ENCODE measurements around the gene KSR2.
A peak's percentile ranks its signal among the peaks of the same experiment; 100 is the strongest.
"Not testable (repeated sequence)": the region's sequence is repeated elsewhere in the genome, so short reads cannot be mapped to it uniquely, and the experiment has no call there.

KSR2 gene

GRCh38 chr12:117889098-117889497, 79.7 kb downstream of the KSR2 start:
- DNase-seq, result no peak

GRCh38 chr12:117885211-117885610, 83.6 kb downstream of the KSR2 start:
- no peak for DNase-seq

- DNase-seq, result no peak
These were observed 84.6 kb downstream of the KSR2 start for GRCh38 chr12:117884161-117884560.

- no peak for DNase-seq
These were observed 86.1 kb downstream of the KSR2 start for GRCh38 chr12:117882603-117883184.

DNA sequence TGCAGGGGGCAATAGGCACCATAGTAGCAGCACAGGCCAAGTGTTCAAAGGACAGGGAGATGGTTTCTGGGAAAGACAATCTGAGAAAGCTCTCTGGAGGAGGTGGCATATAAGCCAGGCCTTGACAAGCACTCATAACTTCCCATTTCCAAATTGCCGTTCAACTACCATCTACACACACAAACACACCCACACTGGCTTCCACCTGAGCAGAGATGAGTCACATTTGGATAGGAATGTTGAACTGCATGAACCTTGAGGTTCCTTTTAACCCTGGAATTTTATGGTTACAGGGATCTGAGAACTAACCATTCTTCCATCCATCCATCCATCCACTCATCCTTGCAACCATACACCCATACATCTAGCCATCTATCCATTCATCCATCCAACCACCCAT, 86.6 kb downstream of the KSR2 start:
- DNase-seq, result no peak

GRCh38 chr12:117881517-117881916, 87.3 kb downstream of the KSR2 start:
- DNase-seq, result peak; percentile 11

DNA sequence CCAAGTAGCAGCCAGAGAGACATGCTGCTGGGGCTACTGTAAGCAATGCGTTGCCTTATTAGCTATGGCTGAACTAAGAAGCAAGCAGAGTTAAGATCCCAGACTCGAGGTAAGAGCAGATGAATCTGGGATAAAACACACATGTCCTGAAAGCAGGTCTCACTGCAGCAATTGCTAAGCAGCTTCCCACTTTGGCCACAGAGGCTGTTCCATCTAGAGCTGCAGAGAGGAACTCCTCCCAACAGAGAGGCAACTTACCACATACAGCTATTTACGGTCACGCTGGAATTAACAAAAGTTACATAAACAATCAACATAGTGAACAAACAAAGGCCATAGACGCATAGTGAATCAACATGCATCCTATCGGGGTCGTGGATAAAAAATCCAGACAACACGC, 90.2 kb downstream of the KSR2 start:
- no peak for DNase-seq

- no peak for DNase-seq
These were observed 92.4 kb downstream of the KSR2 start for GRCh38 chr12:117876436-117876816.

DNA sequence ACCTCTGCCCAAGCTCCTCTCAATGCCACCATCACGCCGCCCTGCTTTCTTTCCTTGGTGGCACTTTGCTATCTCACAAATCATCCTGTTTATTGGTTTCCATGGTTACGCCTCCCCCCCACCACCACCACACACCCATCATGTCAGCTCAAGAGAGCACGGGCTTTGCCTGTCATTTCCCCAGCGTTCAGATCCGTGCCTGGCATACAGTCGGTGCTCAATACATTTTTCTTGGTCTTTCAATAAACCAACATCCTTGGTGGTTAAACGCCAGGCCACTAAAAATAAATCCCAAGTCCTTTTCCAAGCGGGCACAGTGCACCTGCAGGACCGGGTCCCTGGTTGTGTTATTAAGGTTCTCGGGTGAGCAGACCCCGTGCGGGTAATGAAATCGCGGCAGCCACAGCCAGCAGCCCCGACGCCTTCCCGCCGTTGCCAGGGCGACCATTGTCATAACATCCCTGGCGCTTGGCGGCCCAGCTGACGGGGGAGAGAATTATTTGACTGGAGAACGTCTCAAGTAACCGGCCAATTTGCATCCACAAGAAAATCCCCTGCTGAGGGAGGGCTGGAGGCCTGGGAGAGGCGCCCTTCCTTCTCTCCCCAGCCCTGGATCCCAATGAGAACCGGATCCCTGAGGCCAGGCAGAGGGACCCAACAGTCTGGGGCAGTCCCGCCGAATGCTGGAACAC, 92.9 kb downstream of the KSR2 start:
- no peak for DNase-seq

GRCh38 chr12:117874842-117875434, 93.9 kb downstream of the KSR2 start:
- DNase-seq, result peak; percentile 67

- not testable (repeated sequence) for DNase-seq
These were observed 94.6 kb downstream of the KSR2 start for GRCh38 chr12:117874198-117874597.

GRCh38 chr12:117872546-117873169, 96.1 kb downstream of the KSR2 start:
- DNase-seq, result no peak

GRCh38 chr12:117869551-117869950, 99.2 kb downstream of the KSR2 start:
- no peak for DNase-seq

- no peak for DNase-seq
These were observed 101.4 kb downstream of the KSR2 start for GRCh38 chr12:117867348-117867747.

DNA sequence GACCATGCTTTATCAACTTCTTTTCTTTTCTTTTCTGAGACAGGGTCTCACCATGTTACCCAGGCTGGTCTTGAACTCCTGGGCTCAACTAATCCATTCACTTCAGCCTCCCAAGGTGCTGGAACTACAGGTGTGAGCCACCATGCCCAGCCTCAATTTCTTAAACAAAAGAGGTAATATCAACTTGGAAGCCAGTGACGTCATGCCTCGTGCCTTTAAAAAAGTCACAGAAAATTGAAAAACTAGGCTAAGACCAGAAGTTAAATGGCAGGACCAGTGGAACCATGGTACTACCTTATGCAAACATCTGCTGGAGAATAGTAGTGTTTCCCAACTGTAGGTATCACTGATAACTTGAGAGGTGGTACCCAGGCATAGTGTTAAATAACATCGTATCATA, 103.3 kb downstream of the KSR2 start:
- DNase-seq, result no peak

- DNase-seq, result no peak
These were observed 105.6 kb downstream of the KSR2 start for GRCh38 chr12:117863002-117863709.

GRCh38 chr12:117861691-117862090, 107.1 kb downstream of the KSR2 start:
- DNase-seq, result no peak

GRCh38 chr12:117860787-117861290, 108.0 kb downstream of the KSR2 start:
- DNase-seq, result not testable (repeated sequence)

GRCh38 chr12:117860111-117860510, 108.7 kb downstream of the KSR2 start:
- no peak for DNase-seq

DNA sequence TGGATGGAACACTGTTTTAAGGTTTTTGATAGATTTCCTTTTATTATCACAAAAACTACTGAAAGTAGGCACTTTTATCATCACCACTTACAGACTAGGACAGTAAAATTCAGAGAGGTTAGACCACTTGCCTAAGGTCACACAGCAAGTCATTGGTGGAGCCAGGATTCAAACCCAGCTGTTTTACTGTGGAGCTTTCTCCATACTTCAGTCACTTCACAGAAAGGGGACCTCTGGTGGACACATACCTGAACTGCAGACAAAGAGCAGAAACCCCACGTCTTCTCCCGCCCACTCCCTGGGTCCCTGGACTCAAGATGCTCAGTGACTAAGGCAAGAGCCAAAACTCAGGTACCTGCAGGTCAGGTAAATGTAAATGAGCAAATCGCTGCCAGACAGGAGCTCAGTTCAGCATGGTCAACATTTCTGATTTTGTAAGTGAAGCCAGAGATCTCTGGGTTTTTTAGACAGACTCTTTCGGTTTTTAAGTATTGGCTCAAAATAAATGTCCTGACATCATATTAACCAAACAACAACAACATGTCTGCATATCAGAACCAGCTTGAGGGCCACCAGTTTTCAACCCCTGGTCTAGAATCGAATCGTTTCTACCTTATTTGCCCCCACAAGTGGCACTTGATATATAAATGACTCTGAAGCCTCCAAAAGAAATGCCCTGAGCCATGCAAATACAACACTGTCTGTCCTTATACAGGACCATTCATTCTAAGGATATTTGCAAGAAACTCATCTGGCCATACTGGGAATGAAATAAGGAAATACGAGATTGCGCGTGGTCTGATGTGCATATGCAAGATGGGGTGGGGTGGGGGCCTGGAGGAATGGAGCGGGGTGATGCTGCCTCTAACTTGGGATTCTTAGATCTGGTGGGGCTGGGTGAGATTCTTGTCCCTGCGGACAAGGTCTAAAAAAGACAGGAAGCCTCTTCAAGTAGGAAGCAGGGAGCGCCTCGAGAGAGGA, 110.9 kb downstream of the KSR2 start:
- DNase-seq, result peak; percentile 62

- not testable (repeated sequence) for DNase-seq
These were observed 111.7 kb downstream of the KSR2 start for GRCh38 chr12:117857139-117857538.

DNA sequence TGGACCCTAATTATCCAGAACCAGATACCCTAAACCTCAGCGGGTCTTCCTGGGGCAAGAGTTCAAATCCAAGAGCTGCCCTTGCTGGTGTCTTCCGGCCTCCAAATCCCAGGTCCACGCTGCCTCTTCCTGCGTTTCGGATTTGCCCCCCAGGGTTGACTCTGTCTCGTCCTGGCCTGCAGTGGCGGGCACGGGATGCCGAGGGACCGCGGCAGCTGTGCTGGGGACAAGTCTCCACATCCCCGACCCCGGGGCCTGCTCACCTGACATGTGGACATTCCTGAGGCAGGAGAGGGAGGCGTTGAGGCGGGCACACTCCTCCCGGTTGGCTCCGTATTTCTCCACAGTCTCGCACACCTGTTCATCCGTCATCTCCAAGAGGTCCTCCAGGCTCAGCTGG, 113.6 kb downstream of the KSR2 start:
- no peak for DNase-seq
